Neuron (in vitro differentiated cells): ENCODE measurements around the gene CCDC63.

ENCODE experiments used
- H2AFZ ChIP-seq: one replicate; pipeline ENCODE4 v1.6.1; 2013; ENCODE audit warnings: low read depth, mild to moderate bottlenecking, inconsistent platforms, low read length, moderate library complexity
- H3K27me3 ChIP-seq: one replicate; pipeline ENCODE4 v1.6.1; 2013; ENCODE audit warnings: low read length; ENCODE audit not compliant: insufficient read depth
- H3K36me3 ChIP-seq: one replicate; pipeline ENCODE4 v1.6.1; 2013; ENCODE audit warnings: low read length; ENCODE audit not compliant: insufficient read depth
- H3K4me1 ChIP-seq: one replicate; pipeline ENCODE4 v1.6.1; 2013; ENCODE audit warnings: low read length; ENCODE audit not compliant: insufficient read depth
- H3K4me3 ChIP-seq: 2 replicates; pipeline ENCODE4 v1.5.1; 2013; ENCODE audit warnings: mild to moderate bottlenecking, low read length, moderate library complexity
- H3K9me3 ChIP-seq: one replicate; pipeline ENCODE4 v1.6.1; 2013; ENCODE audit warnings: low read length

Gene CCDC63

DNA sequence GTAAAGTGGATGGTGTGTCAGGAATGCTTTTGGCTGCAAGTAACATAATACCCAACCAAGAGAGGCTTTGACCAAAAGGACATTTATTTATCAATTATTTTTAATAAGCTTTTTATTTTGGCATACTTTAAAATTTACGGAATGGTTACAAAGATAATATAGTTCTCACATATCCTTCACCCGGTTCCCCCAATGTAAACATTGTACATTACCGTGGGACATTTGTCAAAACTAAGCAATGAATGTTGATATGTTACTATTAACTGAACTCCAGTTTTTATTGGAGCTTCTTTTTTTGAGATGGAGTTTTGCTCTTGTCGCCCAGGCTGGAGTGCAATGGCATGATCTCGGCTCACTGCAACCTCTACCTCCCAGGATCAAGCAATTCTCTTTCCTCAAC lies 23.0 kb downstream of the CCDC63 start:
- Histone ChIP-seq H3K9me3 (peaks cover 2% of the 10 kb centered on the region), H2AFZ (no peak overlapping the region), H3K36me3 (no peaks in the 10 kb centered on the region), H3K4me1 (no peaks in the 10 kb centered on the region), H3K4me3 (no peak overlapping the region), H3K27me3 (no peaks in the 10 kb centered on the region)

DNA sequence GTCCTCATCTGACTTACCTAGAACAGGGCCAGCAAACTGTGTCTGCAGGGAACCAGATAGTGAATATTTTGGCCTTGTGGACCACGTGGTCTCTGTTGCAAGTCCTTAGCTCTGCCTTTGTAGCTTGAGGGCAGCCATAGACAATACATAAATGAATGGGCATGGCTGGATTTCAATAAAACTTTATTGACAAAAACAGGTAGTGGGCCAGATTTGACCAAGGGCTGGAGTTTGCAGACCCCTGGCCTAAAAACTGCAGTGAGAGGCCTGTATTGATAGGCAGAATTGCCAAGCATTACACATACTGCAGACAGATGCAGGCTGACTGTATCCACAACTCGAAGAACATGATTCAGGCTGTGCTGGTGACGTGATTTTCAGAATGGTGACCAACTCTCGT lies 25.3 kb downstream of the CCDC63 start:
- Histone ChIP-seq H3K36me3 (no peaks in the 10 kb centered on the region), H3K27me3 (no peaks in the 10 kb centered on the region), H3K4me1 (no peaks in the 10 kb centered on the region), H3K9me3 (peaks cover 2% of the 10 kb centered on the region), H3K4me3 (no peak overlapping the region), H2AFZ (no peak overlapping the region)

DNA sequence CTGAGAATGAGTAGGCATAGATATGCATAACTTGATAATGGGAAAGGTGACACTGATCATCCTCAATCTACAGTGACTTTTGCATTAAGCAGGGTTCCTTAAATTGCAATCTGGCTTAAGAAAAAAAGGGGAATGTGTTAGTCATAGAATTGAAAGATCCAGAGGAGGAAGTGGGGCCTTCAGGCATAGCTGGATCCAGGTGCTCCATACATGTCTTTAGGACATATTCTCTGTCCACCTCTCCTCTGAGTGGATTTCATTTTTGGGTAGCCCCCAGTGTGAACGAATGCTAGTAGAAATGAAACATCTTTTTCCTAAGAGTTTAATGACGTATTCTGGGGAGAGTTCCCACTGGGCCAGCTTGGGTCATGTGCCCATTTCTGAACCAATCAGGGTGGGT lies 27.6 kb downstream of the CCDC63 start:
- H3K4me1 ChIP-seq, result no peaks in the 10 kb centered on the region
- H3K27me3 ChIP-seq, result no peaks in the 10 kb centered on the region
- no peaks in the 10 kb centered on the region for H3K36me3 ChIP-seq
- peaks cover 2% of the 10 kb centered on the region for H3K9me3 ChIP-seq
- no peak overlapping the region for H2AFZ ChIP-seq
- no peak overlapping the region for H3K4me3 ChIP-seq

GRCh38 chr12:110874781-110875180 lies 28.0 kb downstream of the CCDC63 start:
- H3K4me1 ChIP-seq, result no peaks in the 10 kb centered on the region
- no peaks in the 10 kb centered on the region for H3K27me3 ChIP-seq
- no peak overlapping the region for H2AFZ ChIP-seq
- no peaks in the 10 kb centered on the region for H3K36me3 ChIP-seq
- no peak overlapping the region for H3K4me3 ChIP-seq
- H3K9me3 ChIP-seq, result peaks cover 2% of the 10 kb centered on the region

DNA sequence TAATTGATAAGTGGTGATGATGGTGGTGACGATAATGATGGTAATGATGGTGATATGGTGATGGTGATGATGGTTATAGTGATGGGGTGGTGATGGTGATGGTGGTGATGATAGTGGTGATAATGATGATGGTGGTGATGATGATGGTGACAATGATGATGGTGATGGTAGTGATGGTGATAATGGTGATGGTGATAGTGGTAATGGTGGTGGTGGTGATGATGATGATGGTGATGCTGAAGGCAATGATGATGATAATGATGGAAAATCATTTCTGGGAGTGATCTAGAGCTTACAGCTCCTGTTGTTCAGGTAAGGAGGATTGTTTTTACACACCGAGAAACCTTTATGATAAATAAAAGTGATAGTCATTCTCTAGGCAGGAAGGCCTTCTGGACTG lies 33.9 kb downstream of the CCDC63 start:
- Histone ChIP-seq H3K36me3 (no peaks in the 10 kb centered on the region), H3K4me1 (no peaks in the 10 kb centered on the region), H3K27me3 (no peaks in the 10 kb centered on the region), H3K9me3 (no peaks in the 10 kb centered on the region), H3K4me3 (no peak overlapping the region), H2AFZ (no peak overlapping the region)

- no peaks in the 10 kb centered on the region for H3K4me1 ChIP-seq
- H3K27me3 ChIP-seq, result no peaks in the 10 kb centered on the region
- no peaks in the 10 kb centered on the region for H3K36me3 ChIP-seq
- H3K4me3 ChIP-seq, result no peak overlapping the region
- H2AFZ ChIP-seq, result no peak overlapping the region
- no peaks in the 10 kb centered on the region for H3K9me3 ChIP-seq
Measured at GRCh38 chr12:110883251-110883650, 36.5 kb downstream of the CCDC63 start.

GRCh38 chr12:110885152-110885840 lies 38.5 kb downstream of the CCDC63 start:
- Histone ChIP-seq H3K4me3 (no peak overlapping the region), H3K27me3 (no peaks in the 10 kb centered on the region), H3K9me3 (no peaks in the 10 kb centered on the region), H3K36me3 (no peaks in the 10 kb centered on the region), H2AFZ (no peak overlapping the region), H3K4me1 (no peaks in the 10 kb centered on the region)

- H3K4me1 ChIP-seq, result no peaks in the 10 kb centered on the region
- no peak overlapping the region for H3K4me3 ChIP-seq
- H3K36me3 ChIP-seq, result no peaks in the 10 kb centered on the region
- no peak overlapping the region for H2AFZ ChIP-seq
- no peaks in the 10 kb centered on the region for H3K9me3 ChIP-seq
- no peaks in the 10 kb centered on the region for H3K27me3 ChIP-seq
Measured at GRCh38 chr12:110888256-110888991, 41.6 kb downstream of the CCDC63 start.

DNA sequence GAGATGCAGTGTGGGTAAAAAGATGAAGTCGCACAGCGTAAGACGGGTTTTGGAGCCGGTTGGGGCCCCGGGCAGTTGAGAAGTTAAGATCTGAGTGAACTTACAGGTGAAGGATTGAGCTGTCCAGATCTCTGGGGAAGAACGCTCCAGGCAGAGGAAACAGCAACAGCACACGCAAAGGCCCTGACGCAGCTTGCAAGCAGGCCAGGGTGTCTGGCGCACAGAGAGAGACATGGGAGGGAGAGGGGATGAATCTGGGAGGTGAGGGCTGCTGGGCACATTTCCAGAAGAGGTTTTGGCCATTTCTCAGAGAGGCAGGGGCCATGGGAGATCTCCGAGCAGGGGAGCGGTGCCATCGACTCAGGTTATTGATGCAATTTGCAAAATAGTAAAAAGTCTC lies 42.6 kb downstream of the CCDC63 start:
- H3K9me3 ChIP-seq, result no peaks in the 10 kb centered on the region
- no peaks in the 10 kb centered on the region for H3K27me3 ChIP-seq
- H3K4me3 ChIP-seq, result no peak overlapping the region
- no peaks in the 10 kb centered on the region for H3K36me3 ChIP-seq
- no peak overlapping the region for H2AFZ ChIP-seq
- H3K4me1 ChIP-seq, result no peaks in the 10 kb centered on the region

DNA sequence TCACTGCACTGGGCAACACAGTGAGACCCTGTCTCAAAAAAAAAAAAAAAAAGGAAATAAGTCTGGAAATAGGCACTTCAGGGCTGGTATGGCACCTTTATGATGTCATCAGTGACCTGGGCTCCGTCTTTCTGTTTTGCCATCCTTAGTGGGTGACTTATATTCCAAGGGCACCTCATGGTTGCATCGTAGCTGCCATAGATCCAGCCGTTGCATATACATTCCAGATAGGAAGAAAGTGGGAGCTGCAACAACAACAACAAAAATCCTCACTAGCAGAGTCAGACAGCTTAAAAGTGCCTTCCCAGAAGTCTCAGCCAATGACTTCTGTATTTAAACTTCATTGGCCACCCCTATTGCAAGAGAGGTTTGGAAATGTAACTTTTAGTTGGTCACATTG lies 47.2 kb downstream of the CCDC63 start:
- Histone ChIP-seq H3K9me3 (no peaks in the 10 kb centered on the region), H3K36me3 (no peaks in the 10 kb centered on the region), H3K4me3 (no peak overlapping the region), H3K4me1 (no peaks in the 10 kb centered on the region), H2AFZ (no peak overlapping the region), H3K27me3 (no peaks in the 10 kb centered on the region)

DNA sequence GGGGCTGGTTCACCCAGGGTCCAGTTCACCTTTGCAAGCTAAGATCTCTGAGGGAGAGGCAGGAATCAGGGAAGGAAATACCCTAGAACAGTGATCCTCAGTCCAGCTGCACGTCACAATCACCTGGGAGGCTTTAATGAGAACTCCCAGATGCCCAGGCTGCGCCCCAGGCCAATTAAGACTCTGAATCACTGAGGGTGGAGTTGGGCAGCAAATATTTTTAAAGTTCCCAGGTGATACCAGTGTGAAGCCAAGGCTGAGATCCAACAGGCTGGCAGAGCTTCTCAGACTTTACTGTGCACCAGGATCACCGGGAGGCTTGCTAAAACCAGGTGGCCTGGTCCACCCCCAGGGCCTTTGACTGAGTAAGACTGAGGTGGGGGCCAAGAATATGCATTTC lies 49.8 kb downstream of the CCDC63 start:
- H2AFZ ChIP-seq, result no peak overlapping the region
- H3K4me1 ChIP-seq, result no peaks in the 10 kb centered on the region
- H3K27me3 ChIP-seq, result no peaks in the 10 kb centered on the region
- H3K9me3 ChIP-seq, result no peaks in the 10 kb centered on the region
- H3K4me3 ChIP-seq, result no peak overlapping the region
- H3K36me3 ChIP-seq, result no peaks in the 10 kb centered on the region

- H3K36me3 ChIP-seq, result no peaks in the 10 kb centered on the region
- H3K27me3 ChIP-seq, result no peaks in the 10 kb centered on the region
- no peak overlapping the region for H2AFZ ChIP-seq
- H3K4me3 ChIP-seq, result no peak overlapping the region
- H3K9me3 ChIP-seq, result no peaks in the 10 kb centered on the region
- H3K4me1 ChIP-seq, result no peaks in the 10 kb centered on the region
Measured at GRCh38 chr12:110901401-110901800, 54.6 kb downstream of the CCDC63 start.

- Histone ChIP-seq H3K4me1 (no peaks in the 10 kb centered on the region), H3K36me3 (no peaks in the 10 kb centered on the region), H3K27me3 (no peaks in the 10 kb centered on the region), H3K4me3 (no peak overlapping the region), H2AFZ (no peak overlapping the region), H3K9me3 (no peaks in the 10 kb centered on the region)
Measured at GRCh38 chr12:110903511-110903910, 56.7 kb downstream of the CCDC63 start.

GRCh38 chr12:110906083-110906482 lies 59.3 kb downstream of the CCDC63 start:
- Histone ChIP-seq H2AFZ (no peak overlapping the region), H3K4me1 (no peaks in the 10 kb centered on the region), H3K4me3 (no peak overlapping the region), H3K9me3 (no peaks in the 10 kb centered on the region), H3K36me3 (no peaks in the 10 kb centered on the region), H3K27me3 (no peaks in the 10 kb centered on the region)
